HepG2 (cell line): ENCODE data around the gene ZBTB7C. TPM values are rescaled to one million over a fixed set of nuclear protein-coding genes. Genes with fewer than 3 reads are reported as not detected.

Experiments used
- ATAC-seq: fragments of 200-7000 bp; cut with Tn5 transposase; 3 replicates; pipeline ENCODE4 v1.9.1; 2020; ENCODE audit warnings: mild to moderate bottlenecking, moderate library complexity
- BruUV-seq: library from RNA; stranded (reverse); fragments of 400-500 nt; replicated peaks from 2 replicates; lab custom pipeline; 2021; lab: Mats Ljungman, UMichigan
- CTCF ChIA-PET: fragments of 300-600 bp; formaldehyde crosslinking; extraction: SDS; loops from one replicate; lab custom pipeline; 2021; ENCODE audit warnings: low total read pairs, inconsistent platforms, low intra/inter-chr PET ratio; lab: Yijun Ruan, JAX
- POLR2A ChIA-PET: fragments of 350-600 bp; sonication (Branson Sonifier 250); formaldehyde crosslinking; loops from one replicate; lab custom pipeline; 2020; ENCODE audit warnings: antibody characterized with exemption, inconsistent platforms; lab: Yijun Ruan, JAX
- DNase-seq: peaks from one replicate; pipeline ENCODE4 v3.0.0-alpha.2; 2015; ENCODE audit warnings: low spot score
- FAIRE-seq: peaks from 3 replicates; lab custom pipeline; 2011; peaks lifted over from hg19 to GRCh38; lab: Jason Lieb, UNC
- H2AFZ ChIP-seq: one replicate; pipeline ENCODE4 v1.6.1; 2011; ENCODE audit warnings: low read length, inconsistent platforms
- H3K27ac ChIP-seq: fragments of 300-600 bp; 3 replicates; pipeline ENCODE4 v1.8.0; 2011; ENCODE audit warnings: mixed run types, mild to moderate bottlenecking, mixed read lengths, low read length, inconsistent platforms; ENCODE audit not compliant: insufficient read depth; ENCODE audit errors: extremely low read length
- H3K27me3 ChIP-seq, 2 experiments: fragments of 200-600 bp in 1 of 2; 2 replicates in 1 of 2; 3 replicates in 1 of 2; pipeline versions ENCODE4 v1.6.0 to v1.8.0; 2011; ENCODE audit warnings: low read length in 2 of 2, mild to moderate bottlenecking in 2 of 2, moderate library complexity in 2 of 2, inconsistent platforms in 1 of 2; ENCODE audit not compliant: insufficient read depth in 2 of 2, control insufficient read depth in 1 of 2
- H3K36me3 ChIP-seq, 2 experiments: fragments of 200-600 bp in 1 of 2; replicated peaks in 1 of 2; 2 replicates in 1 of 2; 3 replicates in 1 of 2; pipeline versions ENCODE4 v1.5.1 to v1.8.0; 2011; ENCODE audit warnings: low read length in 2 of 2, inconsistent platforms in 1 of 2; ENCODE audit not compliant: insufficient read depth in 2 of 2, control insufficient read depth in 1 of 2
- H3K4me1 ChIP-seq: 2 replicates; pipeline ENCODE4 v1.5.1; 2012; ENCODE audit warnings: low read length, inconsistent platforms; ENCODE audit not compliant: insufficient read depth
- H3K4me2 ChIP-seq: 2 replicates; pipeline ENCODE4 v1.6.0; 2011; ENCODE audit warnings: low read depth, low read length, inconsistent platforms
- H3K4me3 ChIP-seq, 3 experiments: fragments of 200-600 bp in 1 of 3; sonication (generic), shearing (Covaris generic) in 1 of 3; replicated peaks in 1 of 3; 2 replicates each; pipeline ENCODE4 v1.5.1; 2011 to 2016; ENCODE audit warnings: low read length in 3 of 3, inconsistent platforms in 2 of 3, low read depth in 2 of 3, mild to moderate bottlenecking in 2 of 3, control low read depth in 1 of 3, mixed read lengths in 1 of 3; ENCODE audit not compliant: insufficient read depth in 1 of 3
- H3K79me2 ChIP-seq: one replicate; pipeline ENCODE4 v1.6.1; 2011; ENCODE audit warnings: low read length, inconsistent platforms; ENCODE audit not compliant: insufficient read depth
- H3K9ac ChIP-seq: 2 replicates; pipeline ENCODE4 v1.6.0; 2011; ENCODE audit warnings: mild to moderate bottlenecking, low read depth, low read length, inconsistent platforms; ENCODE audit not compliant: insufficient read depth
- H3K9me3 ChIP-seq: 2 replicates; pipeline ENCODE4 v1.5.1; 2012; ENCODE audit warnings: mild to moderate bottlenecking, low read length
- H4K20me1 ChIP-seq: 2 replicates; pipeline ENCODE4 v1.6.0; 2011; ENCODE audit warnings: inconsistent platforms, mild to moderate bottlenecking, low read length, moderate library complexity; ENCODE audit not compliant: insufficient read depth
- CBFB ChIP-seq: sonication (generic); formaldehyde crosslinking; IDR thresholded peaks from 2 replicates; pipeline ENCODE4 v1.4.0; 2020; ENCODE audit warnings: missing genetic modification reagents
- HNRNPLL ChIP-seq: fragments of 200-400 bp; formaldehyde crosslinking; IDR thresholded peaks from 2 replicates; pipeline ENCODE4 v1.6.1; 2017; ENCODE audit warnings: mild to moderate bottlenecking, low read depth, low read length; ENCODE audit not compliant: poor library complexity, severe bottlenecking
- KLF13 ChIP-seq: sonication (generic); formaldehyde crosslinking; IDR thresholded peaks from 2 replicates; pipeline ENCODE4 v1.4.0; 2020; ENCODE audit warnings: mild to moderate bottlenecking, missing genetic modification reagents
- MXD4 ChIP-seq: IDR thresholded peaks from 2 replicates; pipeline ENCODE4 v1.6.1; 2016; ENCODE audit warnings: mild to moderate bottlenecking, missing biosample characterization, missing genetic modification reagents
- NBN ChIP-seq: fragments of 450-650 bp; conservative IDR thresholded peaks from 2 replicates; pipeline ENCODE4 v1.6.1; 2017
- SYNCRIP ChIP-seq: fragments of 200-400 bp; formaldehyde crosslinking; IDR thresholded peaks from 2 replicates; pipeline ENCODE4 v1.6.1; 2018; ENCODE audit warnings: mild to moderate bottlenecking, low read depth, low read length; ENCODE audit not compliant: insufficient read depth
- ZNF282 ChIP-seq: fragments of 450-650 bp; IDR thresholded peaks from 2 replicates; pipeline ENCODE4 v1.6.1; 2018; ENCODE audit not compliant: partially characterized antibody
- ZNF34 ChIP-seq: sonication (generic); formaldehyde crosslinking; IDR thresholded peaks from 2 replicates; pipeline ENCODE4 v1.4.0; 2020; ENCODE audit warnings: mild to moderate bottlenecking, missing genetic modification reagents, borderline replicate concordance
- ZNF674 ChIP-seq: sonication (generic); formaldehyde crosslinking; IDR thresholded peaks from 2 replicates; pipeline ENCODE4 v1.5.0; 2020; ENCODE audit warnings: low read depth, mild to moderate bottlenecking, missing genetic modification reagents
- WGBS: methylation state at CpG from one replicate; pipeline ENCODE4 v1.1.6; 2017; ENCODE audit warnings: low lambda C conversion rate; 5-methylcytosine and 5-hydroxymethylcytosine counted together
- in situ Hi-C: cut with HindIII; loops from 2 replicates; pipeline ENCODE4 v1.10.0; 2017; ENCODE audit warnings: low pct_unique_long_range_greater_than_20kb; ENCODE audit not compliant: extremely low pct_ligation_motif_present
- intact Hi-C: fragments of 100-400 bp; cut with micrococcal nuclease; formaldehyde crosslinking; loops from one replicate; pipeline ENCODE4 v1.10.0; 2022; ENCODE audit not compliant: unreplicated experiment
- polyA plus RNA-seq, 8 experiments: library from polyadenylated mRNA; depleted of rRNA in 3 of 8; stranded (reverse) in 7 of 8; unstranded in 1 of 8; fragments of >200 nt; fragmentation: Illumina TruSeq in 4 of 8; extraction: Trizol in 4 of 8; gene quantifications; 2 replicates each; pipeline versions ENCODE4 v1.2.1 to v1.2.3, GENCODE V29; 2011 to 2016; ENCODE audit warnings: low read depth in 4 of 8, missing spikeins in 1 of 8, mixed read lengths in 1 of 8; ENCODE audit not compliant: insufficient read depth in 1 of 8
- total RNA-seq, 5 experiments: library from RNA; depleted of rRNA; stranded (reverse); fragments of >200 nt; fragmentation: Illumina TruSeq; extraction: Trizol; gene quantifications; 2 replicates each; pipeline ENCODE4 v1.2.3, GENCODE V29; 2016; ENCODE audit warnings: low read depth in 1 of 5
- TF ChIP-seq, protein P1 (sequence below): sonication (generic); formaldehyde crosslinking; conservative IDR thresholded peaks from 2 replicates; pipeline ENCODE4 v1.4.0; 2020; ENCODE audit warnings: mild to moderate bottlenecking, missing genetic modification reagents, moderate library complexity
- TF ChIP-seq, protein P2 (sequence below): sonication (generic); formaldehyde crosslinking; IDR thresholded peaks from 2 replicates; pipeline ENCODE4 v1.4.0; 2020; ENCODE audit warnings: missing genetic modification reagents
- TF ChIP-seq, protein P3 (sequence below): sonication (generic); formaldehyde crosslinking; IDR thresholded peaks from 2 replicates; pipeline ENCODE4 v1.4.0; 2020; ENCODE audit warnings: missing genetic modification reagents

ZBTB7C gene
- total and polyA plus RNA-seq, 2 of the 13 experiments (the other 11 are each of a cell fraction or from before 2014, with no cell fraction given): 0.01 to 0.04 TPM

DNA sequence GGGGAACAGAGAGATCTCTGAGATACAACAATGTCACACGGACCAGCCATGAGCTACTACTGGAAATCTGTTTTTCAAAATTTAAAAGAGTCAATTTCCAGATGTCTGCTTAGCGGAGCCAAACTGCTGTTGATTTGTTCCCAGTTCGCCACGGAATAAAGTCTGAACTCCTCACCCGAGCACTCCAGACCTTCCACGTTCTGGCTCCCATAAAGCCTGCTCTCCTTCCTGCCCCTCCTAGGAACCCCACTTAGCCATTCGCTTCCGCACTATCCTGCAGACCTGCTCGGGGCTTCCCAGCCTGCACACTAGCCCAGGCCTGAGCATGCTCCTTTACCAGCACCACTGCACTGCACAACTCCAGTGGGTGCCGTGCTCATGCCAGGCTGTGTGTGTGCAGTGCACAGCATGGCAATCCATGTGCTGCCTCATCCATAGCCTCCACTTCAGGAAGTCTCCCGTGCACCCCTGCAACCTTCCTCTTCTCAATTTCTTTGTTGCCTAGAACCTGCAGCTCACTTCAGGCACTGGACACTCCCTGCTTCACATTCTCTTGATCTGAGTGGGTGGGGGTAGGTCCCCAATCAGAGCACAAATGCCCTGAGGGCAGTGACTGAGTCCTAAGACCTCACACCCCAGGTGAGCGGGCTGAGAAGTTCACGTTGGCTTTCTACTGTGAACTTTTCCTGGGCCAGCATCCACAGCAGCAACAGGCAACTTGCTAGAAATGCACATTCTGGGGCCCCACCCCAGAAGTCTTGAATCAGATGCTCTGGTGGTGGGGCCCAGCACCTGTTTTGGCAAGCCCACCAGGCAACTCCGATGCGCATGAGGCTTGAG lies 53.7 kb downstream of the ZBTB7C start:
- no peak for FAIRE-seq
- no peak for DNase-seq
- Histone ChIP-seq H3K4me1 (no peaks in the 10 kb centered on the region), H3K9me3 (no peaks in the 10 kb centered on the region), H3K4me3 (no peak overlapping the region), H4K20me1 (no peaks in the 10 kb centered on the region), H3K4me2 (no peak overlapping the region), H3K36me3 (no peaks in the 10 kb centered on the region), H3K79me2 (no peaks in the 10 kb centered on the region), H3K27me3 (peaks cover 0 to 15% of the 10 kb centered on the region in 2 experiments; a peak in 2 of 5 replicates)
- 19% methylated on average over 13 of the region's 15 CpGs for WGBS
- BruUV-seq: no TSS peak
- intact Hi-C loops (no loop called here), in situ Hi-C loops (no loop called here)
- ATAC-seq: no peak
- POLR2A ChIA-PET: no interaction called here
- TF ChIP-seq CBFB (CRISPR knock-in tag) (no peak), ZNF674 (CRISPR knock-in tag) (no peak), ZNF282 (no peak), MXD4 (no peak), KLF13 (CRISPR knock-in tag) (no peak), ZNF34 (CRISPR knock-in tag) (no peak), NBN (no peak), HNRNPLL (no peak), SYNCRIP (no peak)
- TF ChIP-seq, protein P1, sequence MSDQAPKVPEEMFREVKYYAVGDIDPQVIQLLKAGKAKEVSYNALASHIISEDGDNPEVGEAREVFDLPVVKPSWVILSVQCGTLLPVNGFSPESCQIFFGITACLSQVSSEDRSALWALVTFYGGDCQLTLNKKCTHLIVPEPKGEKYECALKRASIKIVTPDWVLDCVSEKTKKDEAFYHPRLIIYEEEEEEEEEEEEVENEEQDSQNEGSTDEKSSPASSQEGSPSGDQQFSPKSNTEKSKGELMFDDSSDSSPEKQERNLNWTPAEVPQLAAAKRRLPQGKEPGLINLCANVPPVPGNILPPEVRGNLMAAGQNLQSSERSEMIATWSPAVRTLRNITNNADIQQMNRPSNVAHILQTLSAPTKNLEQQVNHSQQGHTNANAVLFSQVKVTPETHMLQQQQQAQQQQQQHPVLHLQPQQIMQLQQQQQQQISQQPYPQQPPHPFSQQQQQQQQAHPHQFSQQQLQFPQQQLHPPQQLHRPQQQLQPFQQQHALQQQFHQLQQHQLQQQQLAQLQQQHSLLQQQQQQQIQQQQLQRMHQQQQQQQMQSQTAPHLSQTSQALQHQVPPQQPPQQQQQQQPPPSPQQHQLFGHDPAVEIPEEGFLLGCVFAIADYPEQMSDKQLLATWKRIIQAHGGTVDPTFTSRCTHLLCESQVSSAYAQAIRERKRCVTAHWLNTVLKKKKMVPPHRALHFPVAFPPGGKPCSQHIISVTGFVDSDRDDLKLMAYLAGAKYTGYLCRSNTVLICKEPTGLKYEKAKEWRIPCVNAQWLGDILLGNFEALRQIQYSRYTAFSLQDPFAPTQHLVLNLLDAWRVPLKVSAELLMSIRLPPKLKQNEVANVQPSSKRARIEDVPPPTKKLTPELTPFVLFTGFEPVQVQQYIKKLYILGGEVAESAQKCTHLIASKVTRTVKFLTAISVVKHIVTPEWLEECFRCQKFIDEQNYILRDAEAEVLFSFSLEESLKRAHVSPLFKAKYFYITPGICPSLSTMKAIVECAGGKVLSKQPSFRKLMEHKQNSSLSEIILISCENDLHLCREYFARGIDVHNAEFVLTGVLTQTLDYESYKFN (CRISPR knock-in tag): no peak
- TF ChIP-seq, protein P2, sequence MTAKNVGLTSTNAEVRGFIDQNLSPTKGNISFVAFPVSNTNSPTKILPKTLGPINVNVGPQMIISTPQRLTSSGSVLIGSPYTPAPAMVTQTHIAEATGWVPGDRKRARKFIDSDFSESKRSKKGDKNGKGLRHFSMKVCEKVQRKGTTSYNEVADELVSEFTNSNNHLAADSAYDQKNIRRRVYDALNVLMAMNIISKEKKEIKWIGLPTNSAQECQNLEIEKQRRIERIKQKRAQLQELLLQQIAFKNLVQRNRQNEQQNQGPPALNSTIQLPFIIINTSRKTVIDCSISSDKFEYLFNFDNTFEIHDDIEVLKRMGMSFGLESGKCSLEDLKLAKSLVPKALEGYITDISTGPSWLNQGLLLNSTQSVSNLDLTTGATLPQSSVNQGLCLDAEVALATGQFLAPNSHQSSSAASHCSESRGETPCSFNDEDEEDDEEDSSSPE: no peak
- TF ChIP-seq, protein P3, sequence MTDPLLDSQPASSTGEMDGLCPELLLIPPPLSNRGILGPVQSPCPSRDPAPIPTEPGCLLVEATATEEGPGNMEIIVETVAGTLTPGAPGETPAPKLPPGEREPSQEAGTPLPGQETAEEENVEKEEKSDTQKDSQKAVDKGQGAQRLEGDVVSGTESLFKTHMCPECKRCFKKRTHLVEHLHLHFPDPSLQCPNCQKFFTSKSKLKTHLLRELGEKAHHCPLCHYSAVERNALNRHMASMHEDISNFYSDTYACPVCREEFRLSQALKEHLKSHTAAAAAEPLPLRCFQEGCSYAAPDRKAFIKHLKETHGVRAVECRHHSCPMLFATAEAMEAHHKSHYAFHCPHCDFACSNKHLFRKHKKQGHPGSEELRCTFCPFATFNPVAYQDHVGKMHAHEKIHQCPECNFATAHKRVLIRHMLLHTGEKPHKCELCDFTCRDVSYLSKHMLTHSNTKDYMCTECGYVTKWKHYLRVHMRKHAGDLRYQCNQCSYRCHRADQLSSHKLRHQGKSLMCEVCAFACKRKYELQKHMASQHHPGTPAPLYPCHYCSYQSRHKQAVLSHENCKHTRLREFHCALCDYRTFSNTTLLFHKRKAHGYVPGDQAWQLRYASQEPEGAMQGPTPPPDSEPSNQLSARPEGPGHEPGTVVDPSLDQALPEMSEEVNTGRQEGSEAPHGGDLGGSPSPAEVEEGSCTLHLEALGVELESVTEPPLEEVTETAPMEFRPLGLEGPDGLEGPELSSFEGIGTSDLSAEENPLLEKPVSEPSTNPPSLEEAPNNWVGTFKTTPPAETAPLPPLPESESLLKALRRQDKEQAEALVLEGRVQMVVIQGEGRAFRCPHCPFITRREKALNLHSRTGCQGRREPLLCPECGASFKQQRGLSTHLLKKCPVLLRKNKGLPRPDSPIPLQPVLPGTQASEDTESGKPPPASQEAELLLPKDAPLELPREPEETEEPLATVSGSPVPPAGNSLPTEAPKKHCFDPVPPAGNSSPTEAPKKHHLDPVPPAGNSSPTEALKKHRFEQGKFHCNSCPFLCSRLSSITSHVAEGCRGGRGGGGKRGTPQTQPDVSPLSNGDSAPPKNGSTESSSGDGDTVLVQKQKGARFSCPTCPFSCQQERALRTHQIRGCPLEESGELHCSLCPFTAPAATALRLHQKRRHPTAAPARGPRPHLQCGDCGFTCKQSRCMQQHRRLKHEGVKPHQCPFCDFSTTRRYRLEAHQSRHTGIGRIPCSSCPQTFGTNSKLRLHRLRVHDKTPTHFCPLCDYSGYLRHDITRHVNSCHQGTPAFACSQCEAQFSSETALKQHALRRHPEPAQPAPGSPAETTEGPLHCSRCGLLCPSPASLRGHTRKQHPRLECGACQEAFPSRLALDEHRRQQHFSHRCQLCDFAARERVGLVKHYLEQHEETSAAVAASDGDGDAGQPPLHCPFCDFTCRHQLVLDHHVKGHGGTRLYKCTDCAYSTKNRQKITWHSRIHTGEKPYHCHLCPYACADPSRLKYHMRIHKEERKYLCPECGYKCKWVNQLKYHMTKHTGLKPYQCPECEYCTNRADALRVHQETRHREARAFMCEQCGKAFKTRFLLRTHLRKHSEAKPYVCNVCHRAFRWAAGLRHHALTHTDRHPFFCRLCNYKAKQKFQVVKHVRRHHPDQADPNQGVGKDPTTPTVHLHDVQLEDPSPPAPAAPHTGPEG (CRISPR knock-in tag): no peak
- TF ChIP-seq, all 625 proteins: peak for 0
- Histone ChIP-seq H3K9ac (no peak overlapping the region), H2AFZ (no peak overlapping the region), H3K27ac (no peak overlapping the region)
- CTCF ChIA-PET: no interaction called here
